H1 (cell line): ENCODE measurements around the gene PTS. TPM values are rescaled to one million over a fixed set of nuclear protein-coding genes. Genes with fewer than 3 reads are reported as not detected.

ENCODE experiments used
- CTCF ChIA-PET: fragments of 300-600 bp; sonication (Branson Sonifier 250); formaldehyde crosslinking; loops from one replicate; lab custom pipeline; 2021; ENCODE audit not compliant: partially characterized antibody; lab: Charles Lee
- POLR2A ChIA-PET: fragments of 300-600 bp; sonication (Branson Sonifier 250); formaldehyde crosslinking; loops from one replicate; lab custom pipeline; 2021; ENCODE audit warnings: inconsistent platforms; ENCODE audit not compliant: partially characterized antibody; lab: Charles Lee
- DNase-seq, 2 experiments: peaks; one replicate each; pipeline versions ENCODE4 v3.0.0 to v3.0.0-alpha.2; 2010 to 2022; ENCODE audit warnings: low spot score in 2 of 2, low read depth in 1 of 2, mixed read lengths in 1 of 2
- FAIRE-seq: peaks from 2 replicates; lab custom pipeline; 2011; peaks lifted over from hg19 to GRCh38; lab: Jason Lieb, UNC
- H2AFZ ChIP-seq: 2 replicates; pipeline ENCODE4 v1.8.1; 2012; ENCODE audit warnings: low read length, inconsistent platforms
- H2AK5ac ChIP-seq: 2 replicates; pipeline ENCODE4 v1.6.1; 2013; ENCODE audit warnings: low read depth, low read length
- H2BK120ac ChIP-seq: replicated peaks from 2 replicates; pipeline ENCODE3; 2013; ENCODE audit warnings: low read depth, low read length, inconsistent platforms
- H2BK12ac ChIP-seq: 2 replicates; pipeline ENCODE4 v1.6.1; 2013; ENCODE audit warnings: low read depth, low read length
- H2BK15ac ChIP-seq: 2 replicates; pipeline ENCODE4 v1.6.1; 2013; ENCODE audit warnings: low read length
- H2BK20ac ChIP-seq: 2 replicates; pipeline ENCODE4 v1.6.1; 2013; ENCODE audit warnings: low read length
- H2BK5ac ChIP-seq: 2 replicates; pipeline ENCODE4 v1.6.1; 2013; ENCODE audit warnings: low read depth, low read length
- H3K14ac ChIP-seq: 2 replicates; pipeline ENCODE4 v1.6.1; 2013; ENCODE audit warnings: inconsistent platforms; ENCODE audit not compliant: insufficient read length
- H3K18ac ChIP-seq: 2 replicates; pipeline ENCODE4 v1.6.1; 2013; ENCODE audit warnings: low read length; ENCODE audit errors: extremely low read depth
- H3K23ac ChIP-seq: 2 replicates; pipeline ENCODE4 v1.6.1; 2013; ENCODE audit warnings: inconsistent platforms; ENCODE audit not compliant: insufficient read length
- H3K23me2 ChIP-seq: 2 replicates; pipeline ENCODE4 v1.6.1; 2013; ENCODE audit warnings: low read depth, low read length
- H3K27ac ChIP-seq: 2 replicates; pipeline ENCODE4 v1.6.1; 2011; ENCODE audit warnings: low read depth, low read length, inconsistent platforms
- H3K27me3 ChIP-seq, 4 experiments: replicated peaks in 1 of 4; 1 replicate in 1 of 4; 2 replicates in 3 of 4; pipeline versions ENCODE4 v1.6.1 to v1.8.1; 2011 to 2013; ENCODE audit warnings: low read length in 3 of 4, mild to moderate bottlenecking in 3 of 4, inconsistent platforms in 2 of 4, mixed read lengths in 2 of 4, moderate library complexity in 1 of 4; ENCODE audit not compliant: control insufficient read depth in 3 of 4, insufficient read depth in 3 of 4; ENCODE audit errors: extremely low read depth in 1 of 4
- H3K36me3 ChIP-seq, 4 experiments: 2 replicates each; pipeline versions ENCODE4 v1.6.1 to v1.8.1; 2011 to 2013; ENCODE audit warnings: mild to moderate bottlenecking in 4 of 4, low read length in 3 of 4, moderate library complexity in 2 of 4, control low read depth in 1 of 4, inconsistent platforms in 1 of 4; ENCODE audit not compliant: insufficient read depth in 4 of 4, control insufficient read depth in 2 of 4
- H3K4ac ChIP-seq: replicated peaks from 2 replicates; pipeline ENCODE3; 2013; ENCODE audit warnings: low read length, low read depth, mixed read lengths, inconsistent platforms; ENCODE audit not compliant: insufficient read length
- H3K4me1 ChIP-seq, 4 experiments: replicated peaks in 1 of 4; 1 replicate in 1 of 4; 2 replicates in 3 of 4; pipeline versions ENCODE4 v1.6.1 to v1.8.1; 2011 to 2013; ENCODE audit warnings: low read length in 3 of 4, inconsistent platforms in 2 of 4, mixed read lengths in 1 of 4; ENCODE audit not compliant: insufficient read depth in 4 of 4, control insufficient read depth in 3 of 4
- H3K4me2 ChIP-seq, 2 experiments: 2 replicates each; pipeline versions ENCODE4 v1.6.1 to v1.8.1; 2011 to 2013; ENCODE audit warnings: low read depth in 2 of 2, low read length in 2 of 2, control low read depth in 1 of 2, inconsistent platforms in 1 of 2, mild to moderate bottlenecking in 1 of 2; ENCODE audit not compliant: insufficient read depth in 1 of 2
- H3K4me3 ChIP-seq, 4 experiments: fragments of 200-600, 300-600 bp in 1 of 4; sonication (generic), shearing (Covaris generic), sonication (Bioruptor Twin) in 1 of 4; 2 replicates each; pipeline versions ENCODE4 v1.5.1 to v1.8.1; 2011 to 2016; ENCODE audit warnings: low read length in 4 of 4, low read depth in 3 of 4, control low read depth in 2 of 4, inconsistent platforms in 2 of 4, mild to moderate bottlenecking in 2 of 4, mixed read lengths in 1 of 4, moderate library complexity in 1 of 4; ENCODE audit not compliant: insufficient read depth in 2 of 4; ENCODE audit errors: extremely low read depth in 1 of 4
- H3K56ac ChIP-seq: replicated peaks from 2 replicates; pipeline ENCODE3; 2013; ENCODE audit warnings: low read depth, mild to moderate bottlenecking, mixed read lengths, low read length, inconsistent platforms; ENCODE audit not compliant: insufficient read length
- H3K79me1 ChIP-seq: 2 replicates; pipeline ENCODE4 v1.6.1; 2013; ENCODE audit warnings: low read depth, low read length, control low read depth
- H3K79me2 ChIP-seq, 2 experiments: 2 replicates each; pipeline versions ENCODE4 v1.6.1 to v1.8.1; 2012 to 2013; ENCODE audit warnings: low read length in 2 of 2, mild to moderate bottlenecking in 2 of 2, inconsistent platforms in 1 of 2; ENCODE audit not compliant: insufficient read depth in 2 of 2, control insufficient read depth in 1 of 2
- H3K9ac ChIP-seq, 4 experiments: replicated peaks in 1 of 4; 1 replicate in 1 of 4; 2 replicates in 3 of 4; pipeline versions ENCODE4 v1.6.1 to v1.8.1; 2011 to 2013; ENCODE audit warnings: low read depth in 3 of 4, low read length in 3 of 4, control low read depth in 2 of 4, mild to moderate bottlenecking in 2 of 4, moderate library complexity in 2 of 4, inconsistent platforms in 1 of 4; ENCODE audit errors: extremely low read depth in 1 of 4
- H3K9me3 ChIP-seq, 2 experiments: 2 replicates each; pipeline versions ENCODE4 v1.6.1 to v1.8.1; 2012 to 2013; ENCODE audit warnings: mild to moderate bottlenecking in 2 of 2, moderate library complexity in 2 of 2, control low read depth in 1 of 2, inconsistent platforms in 1 of 2, low read depth in 1 of 2, low read length in 1 of 2, mixed read lengths in 1 of 2; ENCODE audit not compliant: insufficient read depth in 2 of 2
- H4K20me1 ChIP-seq, 2 experiments: replicated peaks in 1 of 2; 2 replicates each; pipeline versions ENCODE3 to v1.8.1; 2011 to 2013; ENCODE audit warnings: inconsistent platforms in 2 of 2, low read length in 2 of 2, mild to moderate bottlenecking in 1 of 2; ENCODE audit not compliant: insufficient read depth in 2 of 2, control insufficient read depth in 1 of 2
- H4K5ac ChIP-seq: 2 replicates; pipeline ENCODE4 v1.6.1; 2013; ENCODE audit warnings: low read length, low read depth, mixed read lengths, inconsistent platforms; ENCODE audit not compliant: insufficient read length
- H4K8ac ChIP-seq: 2 replicates; pipeline ENCODE4 v1.8.0; 2013; ENCODE audit warnings: mild to moderate bottlenecking, moderate library complexity, low read length, inconsistent platforms; ENCODE audit not compliant: insufficient read depth; ENCODE audit errors: extremely low read depth
- H4K91ac ChIP-seq: replicated peaks from 2 replicates; pipeline ENCODE3; 2013; ENCODE audit warnings: low read length, mixed read lengths, inconsistent platforms; ENCODE audit not compliant: insufficient read length
- CBX5 ChIP-seq: fragments of 300-800, 300-1000 bp; sonication (generic); IDR thresholded peaks from 2 replicates; pipeline ENCODE4 v1.7.1; 2016; ENCODE audit warnings: antibody characterized with exemption, low read length, low read depth
- CBX8 ChIP-seq: fragments of 300-800, 300-1000 bp; sonication (generic); IDR thresholded peaks from 2 replicates; pipeline ENCODE4 v1.7.1; 2016; ENCODE audit warnings: low read depth, low read length, borderline replicate concordance
- CEBPB ChIP-seq: IDR thresholded peaks from 2 replicates; pipeline ENCODE4 v1.6.1; 2012; ENCODE audit warnings: low read depth, low read length
- CHD1 ChIP-seq: IDR thresholded peaks from 2 replicates; pipeline ENCODE4 v1.6.1; 2012; ENCODE audit warnings: low read depth, low read length, improper control_type of control experiment
- CHD2 ChIP-seq: IDR thresholded peaks from 2 replicates; pipeline ENCODE4 v1.6.1; 2012; ENCODE audit warnings: low read length, improper control_type of control experiment
- JUN ChIP-seq: IDR thresholded peaks from 2 replicates; pipeline ENCODE4 v1.6.1; 2011; ENCODE audit warnings: low read depth, mild to moderate bottlenecking, improper control_type of control experiment, low read length
- JUND ChIP-seq: IDR thresholded peaks from 2 replicates; pipeline ENCODE4 v1.6.1; 2011; ENCODE audit warnings: mild to moderate bottlenecking, improper control_type of control experiment, low read length
- MAFK ChIP-seq: IDR thresholded peaks from 2 replicates; pipeline ENCODE4 v1.6.1; 2012; ENCODE audit warnings: low read depth, mild to moderate bottlenecking, improper control_type of control experiment, low read length
- PHF8 ChIP-seq: fragments of 200-600 bp; sonication (generic); conservative IDR thresholded peaks from 2 replicates; pipeline ENCODE4 v1.7.1; 2012; ENCODE audit warnings: low read depth, mild to moderate bottlenecking, inconsistent platforms, low read length, moderate library complexity
- RAD21 ChIP-seq, 2 experiments: IDR thresholded peaks in 1 of 2; conservative IDR thresholded peaks in 1 of 2; 2 replicates each; pipeline ENCODE4 v1.6.1; 2011; ENCODE audit warnings: low read depth in 2 of 2, low read length in 2 of 2, improper control_type of control experiment in 1 of 2, inconsistent platforms in 1 of 2, mild to moderate bottlenecking in 1 of 2, moderate library complexity in 1 of 2
- SP1 ChIP-seq: IDR thresholded peaks from 2 replicates; pipeline ENCODE4 v1.6.1; 2011; ENCODE audit warnings: low read depth, low read length
- SP2 ChIP-seq: IDR thresholded peaks from 2 replicates; pipeline ENCODE4 v1.6.1; 2012; ENCODE audit warnings: mild to moderate bottlenecking, low read length, inconsistent platforms
- WGBS, 2 experiments: shearing (Covaris generic) in 1 of 2; methylation state at CpG; one replicate each; pipeline versions ENCODE4 v1.1.6 to v1.1.7; 2013 to 2015; ENCODE audit warnings: low lambda C conversion rate in 2 of 2, mixed read lengths in 2 of 2, inconsistent platforms in 1 of 2, low coverage in 1 of 2, missing lambda C conversion rate in 1 of 2; ENCODE audit not compliant: insufficient replicate concordance in 2 of 2, insufficient coverage in 1 of 2, insufficient read length in 1 of 2; ENCODE audit errors: extremely low coverage in 1 of 2, missing lambda C conversion rate in 1 of 2; 5-methylcytosine and 5-hydroxymethylcytosine counted together
- polyA plus RNA-seq, 7 experiments: library from polyadenylated mRNA; depleted of rRNA in 3 of 7; stranded (reverse) in 5 of 7; unstranded in 2 of 7; fragments of >200 nt in 5 of 7; fragments of 200-250 nt in 2 of 7; gene quantifications; 1 replicate in 5 of 7; 2 replicates in 1 of 7; 4 replicates in 1 of 7; pipeline versions ENCODE4 v1.2.1 to v1.2.3, GENCODE V29; 2011 to 2013; ENCODE audit warnings: missing spikeins in 2 of 7, mixed read lengths in 2 of 7
- total RNA-seq: library from RNA; stranded (reverse); fragmentation: NEBNext Ultra II Directional; extraction: Animal tissue kit (Norgen Biotek cat#: 25700); gene quantifications from 2 replicates; pipeline ENCODE4 v1.2.1, GENCODE V29; 2021
- TF ChIP-seq, protein P1 (sequence below), 3 experiments: IDR thresholded peaks; 1 replicate in 2 of 3; 2 replicates in 1 of 3; pipeline versions ENCODE4 v1.5.1 to v1.6.1; 2011; ENCODE audit warnings: low read length in 3 of 3, mild to moderate bottlenecking in 3 of 3, inconsistent platforms in 2 of 3, low read depth in 1 of 3, moderate library complexity in 1 of 3; ENCODE audit not compliant: insufficient read depth in 1 of 3; ENCODE audit errors: control extremely low read depth in 1 of 3

PTS gene
- total and polyA plus RNA-seq, 2 of the 8 experiments (the other 6 are each of a cell fraction or from before 2014, with no cell fraction given), result 18.3 to 25.9 TPM

GRCh38 chr11:112200252-112200651, 26.0 kb upstream of the PTS start:
- Histone ChIP-seq H3K4me2 (no peak overlapping the region), H3K56ac (no peak overlapping the region), H2BK120ac (no peak overlapping the region), H3K4ac (no peak overlapping the region), H3K4me3 (no peak overlapping the region), H3K23me2 (no peaks in the 10 kb centered on the region), H3K79me2 (no peaks in the 10 kb centered on the region), H2BK20ac (no peak overlapping the region), H2AFZ (no peak overlapping the region), H2BK15ac (no peak overlapping the region), H3K27me3 (no peaks in the 10 kb centered on the region; a peak in 1 of 7 replicates), H2BK12ac (no peak overlapping the region), H3K9me3 (no peaks in the 10 kb centered on the region), H2BK5ac (no peak overlapping the region), H4K20me1 (no peaks in the 10 kb centered on the region), H3K27ac (no peak overlapping the region), H3K4me1 (no peaks in the 10 kb centered on the region), H3K18ac (no peak overlapping the region), H4K8ac (no peak overlapping the region), H3K36me3 (no peaks in the 10 kb centered on the region), H3K23ac (no peak overlapping the region), H3K9ac (no peak overlapping the region), H3K14ac (no peak overlapping the region), H4K5ac (no peak overlapping the region), H2AK5ac (no peak overlapping the region), H3K79me1 (no peaks in the 10 kb centered on the region), H4K91ac (no peak overlapping the region)
- DNase-seq, result no peak
- ChIA-PET POLR2A (interaction anchor here (0.7 kb wide), 1 partner anchor 288 kb away, joined by 3 read pairs; no protein-coding TSS in a partner anchor), CTCF (interaction anchor here (0.7 to 0.8 kb wide), 2 partner anchors 25 to 88 kb away, joined by 3 read pairs; partner anchors contain the start of gene BCO2)
- no peak for FAIRE-seq
- WGBS, 2 experiments, result 36% methylated on average over 2 of the region's 2 CpGs; no CpG with 5 or more reads in 1 of the 2 experiments
- no peak for TF ChIP-seq SP1
- no peak for TF ChIP-seq JUN
- no peak for TF ChIP-seq CEBPB
- no peak for TF ChIP-seq JUND
- TF ChIP-seq RAD21 (IDR thresholded peaks at IDR 0.05 in 1 of 2, conservative IDR thresholded peaks at IDR 0.05 in 1 of 2; ENCODE audit: low read depth in 2 of 2, low read length in 2 of 2), result no peak
- TF ChIP-seq, protein P1, sequence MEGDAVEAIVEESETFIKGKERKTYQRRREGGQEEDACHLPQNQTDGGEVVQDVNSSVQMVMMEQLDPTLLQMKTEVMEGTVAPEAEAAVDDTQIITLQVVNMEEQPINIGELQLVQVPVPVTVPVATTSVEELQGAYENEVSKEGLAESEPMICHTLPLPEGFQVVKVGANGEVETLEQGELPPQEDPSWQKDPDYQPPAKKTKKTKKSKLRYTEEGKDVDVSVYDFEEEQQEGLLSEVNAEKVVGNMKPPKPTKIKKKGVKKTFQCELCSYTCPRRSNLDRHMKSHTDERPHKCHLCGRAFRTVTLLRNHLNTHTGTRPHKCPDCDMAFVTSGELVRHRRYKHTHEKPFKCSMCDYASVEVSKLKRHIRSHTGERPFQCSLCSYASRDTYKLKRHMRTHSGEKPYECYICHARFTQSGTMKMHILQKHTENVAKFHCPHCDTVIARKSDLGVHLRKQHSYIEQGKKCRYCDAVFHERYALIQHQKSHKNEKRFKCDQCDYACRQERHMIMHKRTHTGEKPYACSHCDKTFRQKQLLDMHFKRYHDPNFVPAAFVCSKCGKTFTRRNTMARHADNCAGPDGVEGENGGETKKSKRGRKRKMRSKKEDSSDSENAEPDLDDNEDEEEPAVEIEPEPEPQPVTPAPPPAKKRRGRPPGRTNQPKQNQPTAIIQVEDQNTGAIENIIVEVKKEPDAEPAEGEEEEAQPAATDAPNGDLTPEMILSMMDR (IDR thresholded peaks at IDR 0.05; ENCODE audit: control extremely low read depth in 1 of 3, insufficient read depth in 1 of 3, low read depth in 1 of 3, low read length in 3 of 3), result no peak
- TF ChIP-seq MAFK, result no peak
- no peak for TF ChIP-seq CHD1
- no peak for TF ChIP-seq CBX5
- no peak for TF ChIP-seq SP2
- TF ChIP-seq CBX8, result no peak
- TF ChIP-seq CHD2, result no peak
- no peak for TF ChIP-seq PHF8
